K562 (cell line): ENCODE measurements around the gene NUP210. TPM values are rescaled to one million over a fixed set of nuclear protein-coding genes. Genes with fewer than 3 reads are reported as not detected.
A peak's percentile ranks its signal among the peaks of the same experiment; 100 is the strongest.

Experiments used
- ATAC-seq: fragments of 200-7000 bp; cut with Tn5 transposase; 3 replicates; pipeline ENCODE4 v1.9.1; 2020; ENCODE audit warnings: moderate library complexity
- BruUV-seq: library from RNA; stranded (reverse); fragments of 400-500 nt; replicated peaks from 2 replicates; lab custom pipeline; 2021; lab: Mats Ljungman, UMichigan
- CTCF ChIA-PET: fragments of 300-600 bp; formaldehyde crosslinking; extraction: SDS; loops from one replicate; lab custom pipeline; 2021; ENCODE audit warnings: low intra/inter-chr PET ratio; lab: Yijun Ruan, JAX
- POLR2A ChIA-PET: fragments of 300-600, 350-650 bp; sonication (Branson Sonifier 250); formaldehyde crosslinking; extraction: SDS; loops from one replicate; lab custom pipeline; 2021; ENCODE audit warnings: antibody characterized with exemption, inconsistent platforms; lab: Yijun Ruan, JAX
- DNase-seq, 4 experiments: peaks; one replicate each; pipeline versions ENCODE4 v3.0.0 to v3.0.0-alpha.2; 2011 to 2018; ENCODE audit warnings: low spot score in 3 of 4, mixed read lengths in 3 of 4; ENCODE audit errors: extremely low read depth in 1 of 4
- FAIRE-seq: peaks from 2 replicates; lab custom pipeline; 2011; peaks lifted over from hg19 to GRCh38; lab: Jason Lieb, UNC
- H2AFZ ChIP-seq: 2 replicates; pipeline ENCODE4 v1.6.0; 2011; ENCODE audit warnings: low read depth, low read length, control low read depth, inconsistent platforms
- H3K27ac ChIP-seq: fragments of 200-600 bp; 3 replicates; pipeline ENCODE4 v1.8.0; 2011; ENCODE audit warnings: low read depth, mild to moderate bottlenecking, control low read depth, inconsistent platforms, low read length, moderate library complexity, mixed read lengths; ENCODE audit errors: extremely low read depth
- H3K27me3 ChIP-seq, 2 experiments: fragments of 300-600 bp in 1 of 2; 2 replicates in 1 of 2; 3 replicates in 1 of 2; pipeline versions ENCODE4 v1.6.0 to v1.8.0; 2011; ENCODE audit warnings: inconsistent platforms in 2 of 2, low read length in 2 of 2, mild to moderate bottlenecking in 1 of 2, mixed read lengths in 1 of 2, moderate library complexity in 1 of 2; ENCODE audit not compliant: control insufficient read depth in 2 of 2, insufficient read depth in 2 of 2
- H3K36me3 ChIP-seq: fragments of 300-600 bp; 3 replicates; pipeline ENCODE4 v1.8.0; 2011; ENCODE audit warnings: mild to moderate bottlenecking, low read length, inconsistent platforms; ENCODE audit not compliant: control insufficient read depth, insufficient read depth
- H3K4me1 ChIP-seq, 2 experiments: fragments of 200-600 bp in 1 of 2; replicated peaks in 1 of 2; 2 replicates in 1 of 2; 3 replicates in 1 of 2; pipeline versions ENCODE4 v1.5.1 to v1.8.0; 2011; ENCODE audit warnings: inconsistent platforms in 2 of 2, low read length in 2 of 2, mild to moderate bottlenecking in 1 of 2, mixed read lengths in 1 of 2, moderate library complexity in 1 of 2; ENCODE audit not compliant: control insufficient read depth in 2 of 2, insufficient read depth in 2 of 2
- H3K4me2 ChIP-seq: 2 replicates; pipeline ENCODE4 v1.6.1; 2011; ENCODE audit warnings: low read length, control low read depth, inconsistent platforms, mixed read lengths; ENCODE audit not compliant: insufficient read depth
- H3K4me3 ChIP-seq: fragments of 200-600 bp; sonication (generic), shearing (Covaris generic); 2 replicates; pipeline ENCODE4 v1.5.1; 2016; ENCODE audit warnings: control low read depth, inconsistent platforms
- H3K79me2 ChIP-seq: fragments of 200-600 bp; 3 replicates; pipeline ENCODE4 v1.8.0; 2011; ENCODE audit warnings: low read length, inconsistent platforms; ENCODE audit not compliant: control insufficient read depth, insufficient read depth
- H3K9ac ChIP-seq, 2 experiments: 2 replicates each; pipeline versions ENCODE4 v1.6.0 to v1.6.1; 2011; ENCODE audit warnings: low read depth in 2 of 2, low read length in 2 of 2, control low read depth in 1 of 2, inconsistent platforms in 1 of 2, mild to moderate bottlenecking in 1 of 2, mixed read lengths in 1 of 2; ENCODE audit not compliant: insufficient read depth in 1 of 2
- H3K9me1 ChIP-seq: one replicate; pipeline ENCODE4 v1.6.0; 2011; ENCODE audit warnings: inconsistent platforms, mild to moderate bottlenecking, low read length, moderate library complexity; ENCODE audit not compliant: control insufficient read depth, insufficient read depth
- H3K9me3 ChIP-seq: replicated peaks from 2 replicates; pipeline ENCODE4 v1.5.1; 2011; ENCODE audit warnings: low read depth, low read length, inconsistent platforms; ENCODE audit not compliant: control insufficient read depth, insufficient read depth
- H4K20me1 ChIP-seq: replicated peaks from 2 replicates; pipeline ENCODE4 v1.6.1; 2011; ENCODE audit warnings: low read length, inconsistent platforms, mixed read lengths; ENCODE audit not compliant: control insufficient read depth, insufficient read depth
- ARNT ChIP-seq, 2 experiments: fragments of 450-650 bp; IDR thresholded peaks; 2 replicates each; pipeline ENCODE4 v1.6.1; 2016; ENCODE audit warnings: mild to moderate bottlenecking in 1 of 2
- CC2D1A ChIP-seq: fragments of 450-650 bp; IDR thresholded peaks from 2 replicates; pipeline ENCODE4 v1.6.1; 2017; ENCODE audit warnings: mild to moderate bottlenecking
- ERF ChIP-seq: fragments of 450-650 bp; formaldehyde crosslinking; IDR thresholded peaks from 2 replicates; pipeline ENCODE4 v1.4.0; 2020; ENCODE audit warnings: mild to moderate bottlenecking, mixed read lengths
- GTF2E2 ChIP-seq: fragments of 200-800 bp; sonication (Bioruptor generic); IDR thresholded peaks from 2 replicates; pipeline ENCODE4 v1.6.1; 2016; ENCODE audit warnings: missing genetic modification characterization, missing compliant biosample characterization
- MAZ ChIP-seq, 2 experiments: fragments of 450-650 bp in 1 of 2; sonication (generic) in 1 of 2; formaldehyde crosslinking; IDR thresholded peaks in 1 of 2; conservative IDR thresholded peaks in 1 of 2; 2 replicates each; pipeline versions ENCODE4 v1.4.0 to v1.5.0; 2020; ENCODE audit warnings: mild to moderate bottlenecking in 1 of 2, missing genetic modification reagents in 1 of 2
- PHB ChIP-seq: fragments of 250-450 bp; sonication (Bioruptor Pico); IDR thresholded peaks from 2 replicates; pipeline ENCODE4 v1.5.0; 2021
- RFX7 ChIP-seq: fragments of 250-450 bp; sonication (Bioruptor Pico); IDR thresholded peaks from 2 replicates; pipeline ENCODE4 v1.5.1; 2021; ENCODE audit warnings: mild to moderate bottlenecking
- SMARCA5 ChIP-seq: fragments of 450-650 bp; IDR thresholded peaks from 2 replicates; pipeline ENCODE4 v1.6.1; 2016
- ZNF134 ChIP-seq: fragments of 250-450 bp; sonication (Bioruptor Pico); conservative IDR thresholded peaks from 2 replicates; pipeline ENCODE4 v1.4.0; 2020
- ZNF668 ChIP-seq: fragments of 250-450 bp; sonication (Bioruptor Pico); IDR thresholded peaks from 2 replicates; pipeline ENCODE4 v1.8.0; 2022; ENCODE audit warnings: mild to moderate bottlenecking, inconsistent platforms
- WGBS: fragments of 100-300 bp; shearing (Covaris generic); methylation state at CpG from one replicate; pipeline ENCODE4 v1.1.6; 2016; ENCODE audit warnings: low coverage, mixed read lengths; ENCODE audit not compliant: insufficient coverage; ENCODE audit errors: missing lambda C conversion rate; 5-methylcytosine and 5-hydroxymethylcytosine counted together
- in situ Hi-C: fragments of 300-500 bp; cut with MboI; formaldehyde crosslinking; loops from 4 replicates; pipeline ENCODE4 v1.15.0; 2018; ENCODE audit warnings: inconsistent platforms, mixed read lengths
- intact Hi-C: fragments of 100-400 bp; cut with micrococcal nuclease; formaldehyde crosslinking; loops from 2 replicates; pipeline ENCODE4 v1.14.2; 2022
- polyA plus RNA-seq, 8 experiments: library from polyadenylated mRNA; depleted of rRNA in 4 of 8; stranded (reverse) in 5 of 8; unstranded in 3 of 8; fragments of >200 nt; fragmentation: Nextera tagmentation in 2 of 8; fragmentation: Illumina TruSeq in 1 of 8; extraction: Ambion mirVana in 2 of 8; extraction: Trizol in 1 of 8; gene quantifications; 2 replicates each; pipeline versions ENCODE4 v1.2.1 to v1.2.3, GENCODE V29; 2011 to 2014; ENCODE audit warnings: inconsistent platforms in 1 of 8, missing spikeins in 1 of 8
- total RNA-seq, 7 experiments: library from RNA; depleted of rRNA in 6 of 7; stranded (reverse); fragments of >200 nt in 6 of 7; fragmentation: Illumina TruSeq in 2 of 7; extraction: Trizol in 2 of 7; gene quantifications; 2 replicates each; pipeline versions ENCODE4 v1.2.1 to v1.2.3, GENCODE V29; 2011 to 2021; ENCODE audit warnings: low replicate concordance in 1 of 7
- TF ChIP-seq, protein P1 (sequence below), 2 experiments: fragments of 450-650 bp; IDR thresholded peaks; 2 replicates each; pipeline ENCODE4 v1.6.1; 2016; ENCODE audit warnings: mild to moderate bottlenecking in 2 of 2, borderline replicate concordance in 1 of 2, low read depth in 1 of 2, moderate library complexity in 1 of 2

NUP210 gene
- total and polyA plus RNA-seq, 9 of the 15 experiments (the other 6 are each of a cell fraction or from before 2014, with no cell fraction given): 1.2 to 138 (median 44.0) TPM

DNA sequence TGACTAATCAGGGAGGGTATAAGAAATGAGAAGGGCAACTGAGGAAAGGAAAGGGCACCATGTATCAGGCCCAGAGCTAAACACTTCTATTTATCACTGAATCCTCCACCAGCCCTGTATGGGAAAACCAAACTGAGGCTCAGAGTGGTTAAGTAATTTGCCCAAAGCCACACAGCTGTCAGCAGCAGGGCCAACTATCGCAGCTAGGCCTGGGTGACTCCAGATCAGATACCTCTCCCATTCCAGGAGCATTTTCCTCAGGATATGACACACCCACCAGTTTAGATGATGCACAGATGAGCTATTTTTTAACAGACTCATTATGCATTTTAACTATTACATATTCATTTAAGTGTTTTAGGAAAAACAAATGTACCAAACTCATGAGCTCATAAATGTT, 14.5 kb downstream of the NUP210 start:
- ATAC-seq: no peak
- no peak overlapping the region for H3K4me3 ChIP-seq
- H3K4me2 ChIP-seq: peak overlapping the region; percentile 67
- 69% methylated on average over 1 of the region's 1 CpG for WGBS
- peaks cover 32 to 42% of the 10 kb centered on the region in 2 experiments; a peak in 4 of 5 replicates for H3K4me1 ChIP-seq
- no peaks in the 10 kb centered on the region for H3K27me3 ChIP-seq
- peak overlapping the region in 1 of 2 experiments; percentile 27; a peak in 1 of 4 replicates for H3K9ac ChIP-seq
- ChIA-PET POLR2A (interaction anchor here (0.6 to 4.0 kb wide), 10 partner anchors 11 to 1807 kb away, joined by 3 to 29 read pairs (median 3); partner anchors contain the start of gene NUP210), CTCF (no interaction called here)
- H2AFZ ChIP-seq: no peak overlapping the region
- H3K27ac ChIP-seq: peak overlapping the region; percentile 8; the same call in 1 of the 3 replicates
- H3K36me3 ChIP-seq: peaks cover 45% of the 10 kb centered on the region; the same call in 2 of the 3 replicates
- peaks cover 19% of the 10 kb centered on the region for H3K9me3 ChIP-seq
- peaks cover 95% of the 10 kb centered on the region for H3K79me2 ChIP-seq
- peaks cover 14% of the 10 kb centered on the region; the same call in 1 of the 2 replicates for H4K20me1 ChIP-seq
- peak; percentile 66 for FAIRE-seq
- no peaks in the 10 kb centered on the region for H3K9me1 ChIP-seq
- BruUV-seq: no TSS peak
- intact Hi-C loops (loop anchor here (2.0 kb wide), 2 partner anchors 25 to 47 kb away; no protein-coding TSS in a partner anchor), in situ Hi-C loops (no loop called here)
- DNase-seq: peak in 1 of 4 experiments; percentile 48
- no peak for TF ChIP-seq ZNF668 (CRISPR knock-in tag)
- TF ChIP-seq MAZ (CRISPR knock-in tag; conservative IDR thresholded peaks at IDR 0.05 in 1 of 2, IDR thresholded peaks at IDR 0.05 in 1 of 2): no peak
- TF ChIP-seq SMARCA5: peak; percentile 88
- TF ChIP-seq ZNF134: peak; percentile 36; the same call in 1 of the 2 replicates
- TF ChIP-seq CC2D1A: no peak
- TF ChIP-seq, protein P1, sequence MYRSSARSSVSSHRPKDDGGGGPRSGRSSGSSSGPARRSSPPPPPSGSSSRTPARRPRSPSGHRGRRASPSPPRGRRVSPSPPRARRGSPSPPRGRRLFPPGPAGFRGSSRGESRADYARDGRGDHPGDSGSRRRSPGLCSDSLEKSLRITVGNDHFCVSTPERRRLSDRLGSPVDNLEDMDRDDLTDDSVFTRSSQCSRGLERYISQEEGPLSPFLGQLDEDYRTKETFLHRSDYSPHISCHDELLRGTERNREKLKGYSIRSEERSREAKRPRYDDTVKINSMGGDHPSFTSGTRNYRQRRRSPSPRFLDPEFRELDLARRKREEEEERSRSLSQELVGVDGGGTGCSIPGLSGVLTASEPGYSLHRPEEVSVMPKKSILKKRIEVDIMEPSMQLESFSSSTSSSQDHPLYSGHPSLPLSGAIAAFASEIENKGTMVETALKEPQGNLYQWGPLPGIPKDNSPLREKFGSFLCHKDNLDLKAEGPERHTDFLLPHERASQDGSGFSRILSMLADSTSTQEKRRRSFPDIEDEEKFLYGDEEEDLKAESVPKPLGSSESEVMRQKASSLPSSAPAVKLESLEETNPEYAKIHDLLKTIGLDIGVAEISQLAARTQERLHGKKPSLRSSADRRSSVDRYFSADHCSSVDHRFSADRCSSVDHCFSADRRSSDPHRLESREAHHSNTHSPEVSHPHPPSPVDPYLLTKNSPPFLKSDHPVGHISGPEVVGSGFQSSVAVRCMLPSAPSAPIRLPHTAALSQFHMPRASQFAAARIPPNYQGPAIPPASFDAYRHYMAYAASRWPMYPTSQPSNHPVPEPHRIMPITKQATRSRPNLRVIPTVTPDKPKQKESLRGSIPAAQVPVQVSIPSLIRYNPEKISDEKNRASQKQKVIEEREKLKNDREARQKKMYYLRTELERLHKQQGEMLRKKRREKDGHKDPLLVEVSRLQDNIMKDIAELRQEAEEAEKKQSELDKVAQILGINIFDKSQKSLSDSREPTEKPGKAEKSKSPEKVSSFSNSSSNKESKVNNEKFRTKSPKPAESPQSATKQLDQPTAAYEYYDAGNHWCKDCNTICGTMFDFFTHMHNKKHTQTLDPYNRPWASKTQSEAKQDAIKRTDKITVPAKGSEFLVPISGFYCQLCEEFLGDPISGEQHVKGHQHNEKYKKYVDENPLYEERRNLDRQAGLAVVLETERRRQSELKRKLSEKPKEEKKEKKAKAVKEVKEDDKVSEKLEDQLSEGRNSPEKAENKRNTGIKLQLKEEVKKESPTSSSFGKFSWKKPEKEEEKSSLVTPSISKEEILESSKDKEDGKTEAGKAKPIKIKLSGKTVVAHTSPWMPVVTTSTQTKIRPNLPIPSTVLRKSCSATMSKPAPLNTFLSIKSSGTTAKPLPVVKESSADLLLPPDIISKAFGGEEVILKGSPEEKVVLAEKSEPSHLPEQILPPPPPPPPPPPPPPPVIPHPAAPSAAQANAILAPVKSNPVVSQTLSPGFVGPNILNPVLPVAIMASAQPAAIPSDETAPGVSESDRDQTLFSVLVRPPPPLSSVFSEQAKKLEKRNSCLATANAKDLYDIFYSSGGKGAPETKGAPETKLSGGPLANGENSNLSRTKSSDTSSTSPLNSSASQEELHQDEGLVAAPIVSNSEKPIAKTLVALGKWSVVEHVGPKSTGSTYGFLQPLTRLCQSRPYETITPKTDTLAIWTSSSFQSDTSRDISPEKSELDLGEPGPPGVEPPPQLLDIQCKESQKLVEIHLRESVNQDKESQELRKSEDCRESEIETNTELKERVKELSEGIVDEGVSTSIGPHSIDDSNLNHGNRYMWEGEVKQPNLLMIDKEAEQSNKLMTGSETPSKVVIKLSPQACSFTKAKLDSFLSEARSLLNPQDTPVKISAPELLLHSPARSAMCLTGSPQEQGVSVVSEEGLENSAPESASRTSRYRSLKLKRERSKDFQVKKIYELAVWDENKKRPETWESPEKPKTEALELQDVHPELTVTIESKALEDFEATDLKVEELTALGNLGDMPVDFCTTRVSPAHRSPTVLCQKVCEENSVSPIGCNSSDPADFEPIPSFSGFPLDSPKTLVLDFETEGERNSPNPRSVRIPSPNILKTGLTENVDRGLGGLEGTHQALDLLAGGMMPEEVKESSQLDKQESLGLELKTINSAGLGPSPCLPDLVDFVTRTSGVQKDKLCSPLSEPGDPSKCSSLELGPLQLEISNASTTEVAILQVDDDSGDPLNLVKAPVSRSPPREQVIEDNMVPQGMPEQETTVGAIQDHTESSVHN (IDR thresholded peaks at IDR 0.05; ENCODE audit: borderline replicate concordance in 1 of 2, low read depth in 1 of 2): no peak
- no peak for TF ChIP-seq ERF (CRISPR knock-in tag)
- TF ChIP-seq ARNT (IDR thresholded peaks at IDR 0.05): no peak
- TF ChIP-seq PHB (CRISPR knock-in tag): no peak
- no peak for TF ChIP-seq GTF2E2
- no peak for TF ChIP-seq RFX7 (CRISPR knock-in tag)
